Sigmoid colon (tissue), 4 donors: ENCODE data around the gene ARHGEF10L.

Source experiments
- CTCF ChIP-seq, 4 experiments: fragments of 450-650 bp in 3 of 4; fragments of 200-600 bp in 1 of 4; IDR thresholded peaks; one replicate each; pipeline ENCODE4 v1.5.1; 2016 to 2019; ENCODE audit warnings: antibody characterized with exemption in 4 of 4, mild to moderate bottlenecking in 3 of 4, moderate library complexity in 2 of 4
- EP300 ChIP-seq, 4 donors: sonication (generic); formaldehyde crosslinking; IDR thresholded peaks; one replicate each; pipeline ENCODE4 v1.6.1; 2017; ENCODE audit warnings: antibody characterized with exemption in 4 of 4
- POLR2AphosphoS5 ChIP-seq, 4 donors: sonication (generic); formaldehyde crosslinking; IDR thresholded peaks; one replicate each; pipeline ENCODE4 v1.6.1; 2017; ENCODE audit warnings: antibody characterized with exemption in 4 of 4

- no peak for TF ChIP-seq CTCF (IDR thresholded peaks at IDR 0.05)
- TF ChIP-seq POLR2AphosphoS5 (IDR thresholded peaks at IDR 0.05), result no peak
- no peak for TF ChIP-seq EP300 (IDR thresholded peaks at IDR 0.05)
Observed at GRCh38 chr1:17575797-17576518, 36.5 kb downstream of the ARHGEF10L start.
